ENCODE data around the gene RELN. TPM values are rescaled to one million over a fixed set of nuclear protein-coding genes. Genes with fewer than 3 reads are reported as not detected.

The RELN gene
- total and polyA plus RNA-seq, 9 of the 15 experiments (the other 6 are each of a cell fraction or from before 2014, with no cell fraction given): 12.9 to 43.2 (median 18.1) TPM

- TF ChIP-seq, protein P1, sequence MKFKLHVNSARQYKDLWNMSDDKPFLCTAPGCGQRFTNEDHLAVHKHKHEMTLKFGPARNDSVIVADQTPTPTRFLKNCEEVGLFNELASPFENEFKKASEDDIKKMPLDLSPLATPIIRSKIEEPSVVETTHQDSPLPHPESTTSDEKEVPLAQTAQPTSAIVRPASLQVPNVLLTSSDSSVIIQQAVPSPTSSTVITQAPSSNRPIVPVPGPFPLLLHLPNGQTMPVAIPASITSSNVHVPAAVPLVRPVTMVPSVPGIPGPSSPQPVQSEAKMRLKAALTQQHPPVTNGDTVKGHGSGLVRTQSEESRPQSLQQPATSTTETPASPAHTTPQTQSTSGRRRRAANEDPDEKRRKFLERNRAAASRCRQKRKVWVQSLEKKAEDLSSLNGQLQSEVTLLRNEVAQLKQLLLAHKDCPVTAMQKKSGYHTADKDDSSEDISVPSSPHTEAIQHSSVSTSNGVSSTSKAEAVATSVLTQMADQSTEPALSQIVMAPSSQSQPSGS (CRISPR knock-in tag; IDR thresholded peaks at IDR 0.05): no peak
- TF ChIP-seq NFRKB (IDR thresholded peaks at IDR 0.05; ENCODE audit: low read depth) (peak; percentile 40; the same call in 1 of the 2 replicates), KAT8 (IDR thresholded peaks at IDR 0.05; ENCODE audit: low read depth) (no peak), ZNF717 (CRISPR knock-in tag; IDR thresholded peaks at IDR 0.05) (no peak), FOXA1 (IDR thresholded peaks at IDR 0.05; ENCODE audit: borderline replicate concordance) (no peak), ZNF212 (CRISPR knock-in tag; IDR thresholded peaks at IDR 0.05) (0 out of 2 replicates have a peak, but pooled peaks have one; percentile 26), IRF2 (CRISPR knock-in tag; IDR thresholded peaks at IDR 0.05) (no peak), PHB2 (IDR thresholded peaks at IDR 0.05; ENCODE audit: low read depth) (peak; percentile 93), C11orf30 (IDR thresholded peaks at IDR 0.05; ENCODE audit: low read depth) (peak; percentile 40; the same call in 1 of the 2 replicates), ZNF239 (CRISPR knock-in tag; IDR thresholded peaks at IDR 0.05) (peak; percentile 76), ZNF589 (CRISPR knock-in tag; IDR thresholded peaks at IDR 0.05; ENCODE audit: low read depth) (peak; percentile 96), E2F3 (CRISPR knock-in tag; IDR thresholded peaks at IDR 0.05) (peak; percentile 44; the same call in 1 of the 2 replicates), THRAP3 (IDR thresholded peaks at IDR 0.05; ENCODE audit: borderline replicate concordance) (no peak), KHSRP (IDR thresholded peaks at IDR 0.05) (no peak), ZNF23 (CRISPR knock-in tag; IDR thresholded peaks at IDR 0.05) (no peak), RFX5 (IDR thresholded peaks at IDR 0.05; ENCODE audit: low read depth, low read length) (peak; percentile 44; the same call in 1 of the 2 replicates), SP1 (CRISPR knock-in tag; IDR thresholded peaks at IDR 0.05) (no peak), ZNF41 (CRISPR knock-in tag; conservative IDR thresholded peaks at IDR 0.05) (peak; percentile 78; the same call in 1 of the 2 replicates), LARP7 (IDR thresholded peaks at IDR 0.05) (0 out of 2 replicates have a peak, but pooled peaks have one; percentile 16), PTRF (tag; IDR thresholded peaks at IDR 0.05) (peak; percentile 74), ZNF175 (CRISPR knock-in tag; IDR thresholded peaks at IDR 0.05; ENCODE audit: low read depth) (peak; percentile 94), RBM34 (IDR thresholded peaks at IDR 0.05; ENCODE audit: borderline replicate concordance, insufficient read depth, low read length) (no peak), ZKSCAN8 (CRISPR knock-in tag; IDR thresholded peaks at IDR 0.05) (peak; percentile 67), ZBTB7A (IDR thresholded peaks at IDR 0.05; ENCODE audit: borderline replicate concordance, control insufficient read depth, low read depth, low read length) (no peak), NRF1 (conservative IDR thresholded peaks at IDR 0.05 in 1 of 2, IDR thresholded peaks at IDR 0.05 in 1 of 2) (no peak), RNF2 (IDR thresholded peaks at IDR 0.05) (peak; percentile 60; the same call in 1 of the 2 replicates), PML (IDR thresholded peaks at IDR 0.05; ENCODE audit: low read length) (peak; percentile 94), ZNF830 (CRISPR knock-in tag; IDR thresholded peaks at IDR 0.05) (no peak)
- TF ChIP-seq, protein P2, sequence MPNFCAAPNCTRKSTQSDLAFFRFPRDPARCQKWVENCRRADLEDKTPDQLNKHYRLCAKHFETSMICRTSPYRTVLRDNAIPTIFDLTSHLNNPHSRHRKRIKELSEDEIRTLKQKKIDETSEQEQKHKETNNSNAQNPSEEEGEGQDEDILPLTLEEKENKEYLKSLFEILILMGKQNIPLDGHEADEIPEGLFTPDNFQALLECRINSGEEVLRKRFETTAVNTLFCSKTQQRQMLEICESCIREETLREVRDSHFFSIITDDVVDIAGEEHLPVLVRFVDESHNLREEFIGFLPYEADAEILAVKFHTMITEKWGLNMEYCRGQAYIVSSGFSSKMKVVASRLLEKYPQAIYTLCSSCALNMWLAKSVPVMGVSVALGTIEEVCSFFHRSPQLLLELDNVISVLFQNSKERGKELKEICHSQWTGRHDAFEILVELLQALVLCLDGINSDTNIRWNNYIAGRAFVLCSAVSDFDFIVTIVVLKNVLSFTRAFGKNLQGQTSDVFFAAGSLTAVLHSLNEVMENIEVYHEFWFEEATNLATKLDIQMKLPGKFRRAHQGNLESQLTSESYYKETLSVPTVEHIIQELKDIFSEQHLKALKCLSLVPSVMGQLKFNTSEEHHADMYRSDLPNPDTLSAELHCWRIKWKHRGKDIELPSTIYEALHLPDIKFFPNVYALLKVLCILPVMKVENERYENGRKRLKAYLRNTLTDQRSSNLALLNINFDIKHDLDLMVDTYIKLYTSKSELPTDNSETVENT (CRISPR knock-in tag; IDR thresholded peaks at IDR 0.05): no peak
- TF ChIP-seq, protein P3, sequence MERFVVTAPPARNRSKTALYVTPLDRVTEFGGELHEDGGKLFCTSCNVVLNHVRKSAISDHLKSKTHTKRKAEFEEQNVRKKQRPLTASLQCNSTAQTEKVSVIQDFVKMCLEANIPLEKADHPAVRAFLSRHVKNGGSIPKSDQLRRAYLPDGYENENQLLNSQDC (CRISPR knock-in tag; IDR thresholded peaks at IDR 0.05): no peak
These were observed 179.2 kb downstream of the RELN start (continued) for GRCh38 chr7:103810112-103810744.
